HG03139 (cell line): Measurements from ENCODE around the gene SNX13.

Experiments used
- ATAC-seq: cut with Tn5 transposase; IDR thresholded peaks from one replicate; pipeline ENCODE4 v1.9.1; 2021; ENCODE audit not compliant: unreplicated experiment

SNX13 gene

GRCh38 chr7:17940302-17940883 lies at the start of gene SNX13:
Gene SNX13, minus strand, starts transcription at chr7:17940494. Its CDS starts 199 bp downstream, at chr7:17940295.
- ATAC-seq: peak; percentile 89

GRCh38 chr7:17989546-17989945 lies 49.3 kb upstream of the SNX13 start:
- no peak for ATAC-seq

GRCh38 chr7:17988858-17989257 lies 48.6 kb upstream of the SNX13 start:
- no peak for ATAC-seq

- no peak for ATAC-seq
Observed at GRCh38 chr7:17988141-17988540, 47.8 kb upstream of the SNX13 start.

- ATAC-seq: no peak
Observed at GRCh38 chr7:17986851-17987250, 46.6 kb upstream of the SNX13 start.

GRCh38 chr7:17985473-17986239 lies 45.4 kb upstream of the SNX13 start:
- ATAC-seq: no peak

- ATAC-seq: no peak
Observed at GRCh38 chr7:17984288-17984687, 44.0 kb upstream of the SNX13 start.

- ATAC-seq: no peak
Observed at GRCh38 chr7:17983221-17984062, 43.1 kb upstream of the SNX13 start.

- no peak for ATAC-seq
Observed at GRCh38 chr7:17976952-17977351, 36.7 kb upstream of the SNX13 start.

GRCh38 chr7:17971411-17971810 lies 31.1 kb upstream of the SNX13 start:
- no peak for ATAC-seq

- ATAC-seq: no peak
Observed at GRCh38 chr7:17968791-17969715, 28.8 kb upstream of the SNX13 start.

- ATAC-seq: no peak
Observed at GRCh38 chr7:17966706-17967105, 26.4 kb upstream of the SNX13 start.

GRCh38 chr7:17965603-17966002 lies 25.3 kb upstream of the SNX13 start:
- no peak for ATAC-seq

GRCh38 chr7:17963281-17963680 lies 23.0 kb upstream of the SNX13 start:
- ATAC-seq: no peak

- ATAC-seq: no peak
Observed at GRCh38 chr7:17962652-17963051, 22.4 kb upstream of the SNX13 start.

- no peak for ATAC-seq
Observed at GRCh38 chr7:17957871-17958270, 17.6 kb upstream of the SNX13 start.

GRCh38 chr7:17952387-17952786 lies 12.1 kb upstream of the SNX13 start:
- ATAC-seq: peak; percentile 100

GRCh38 chr7:17951742-17952254 lies 11.5 kb upstream of the SNX13 start:
- no peak for ATAC-seq

- ATAC-seq: no peak
Observed at GRCh38 chr7:17948526-17949238, 8.4 kb upstream of the SNX13 start.

- no peak for ATAC-seq
Observed at GRCh38 chr7:17947620-17948019, 7.3 kb upstream of the SNX13 start.
